HL-60 (cell line): ENCODE results near the gene LPAR4.

Experiments used
- DNase-seq, 2 experiments: peaks; one replicate each; pipeline ENCODE4 v3.0.0-alpha.2; 2010 to 2020; ENCODE audit warnings: low read depth in 1 of 2, low spot score in 1 of 2
- H3K27ac ChIP-seq: fragments of 250-450 bp; sonication (Bioruptor Pico); replicated peaks from 2 replicates; pipeline ENCODE4 v1.5.1; 2020; ENCODE audit warnings: mild to moderate bottlenecking, moderate library complexity
- H3K27me3 ChIP-seq: fragments of 250-450 bp; sonication (Bioruptor Pico); 2 replicates; pipeline ENCODE4 v1.5.1; 2021; ENCODE audit warnings: mild to moderate bottlenecking, moderate library complexity; ENCODE audit not compliant: insufficient read depth, poor library complexity, severe bottlenecking
- H3K4me3 ChIP-seq: replicated peaks from 2 replicates; pipeline ENCODE4 v1.5.1; 2011; ENCODE audit warnings: mild to moderate bottlenecking, control low read depth, low read length; ENCODE audit not compliant: insufficient read depth
- CTCF ChIP-seq: IDR thresholded peaks from one replicate; pipeline ENCODE4 v1.5.1; 2011; ENCODE audit warnings: low read length, control low read depth, inconsistent platforms; ENCODE audit not compliant: insufficient read depth
- GABPA ChIP-seq: IDR thresholded peaks from 2 replicates; pipeline ENCODE4 v1.6.1; 2012; ENCODE audit warnings: low read depth
- POLR2AphosphoS5 ChIP-seq: IDR thresholded peaks from 2 replicates; pipeline ENCODE4 v1.6.1; 2012; ENCODE audit warnings: low read depth
- REST ChIP-seq: IDR thresholded peaks from 2 replicates; pipeline ENCODE4 v1.6.1; 2012; ENCODE audit warnings: low read depth; ENCODE audit not compliant: insufficient replicate concordance
- SPI1 ChIP-seq: IDR thresholded peaks from 2 replicates; pipeline ENCODE4 v1.6.1; 2012; ENCODE audit warnings: low read depth, mild to moderate bottlenecking, borderline replicate concordance

Gene LPAR4

GRCh38 chrX:78753571-78753970, 6.1 kb downstream of the LPAR4 start:
- Histone ChIP-seq H3K27ac (no peak overlapping the region), H3K27me3 (no peaks in the 10 kb centered on the region), H3K4me3 (no peak overlapping the region)
- no peak for DNase-seq
- TF ChIP-seq GABPA (no peak), SPI1 (no peak), POLR2AphosphoS5 (no peak), CTCF (no peak)

- H3K4me3 ChIP-seq = no peak overlapping the region
- TF ChIP-seq CTCF (no peak), REST (no peak), POLR2AphosphoS5 (no peak), GABPA (no peak), SPI1 (no peak)
- H3K27ac ChIP-seq = no peak overlapping the region
Observed at GRCh38 chrX:78754917-78755316, 7.4 kb downstream of the LPAR4 start.

GRCh38 chrX:78759081-78759480, 11.6 kb downstream of the LPAR4 start:
- no peak for DNase-seq
- Histone ChIP-seq H3K27ac (no peak overlapping the region), H3K4me3 (no peak overlapping the region), H3K27me3 (no peaks in the 10 kb centered on the region)
- TF ChIP-seq SPI1 (no peak), REST (no peak), GABPA (no peak), CTCF (no peak), POLR2AphosphoS5 (no peak)

More at GRCh38 chrX:78754917-78755316, 7.4 kb downstream of the LPAR4 start:
- no peak for DNase-seq
- H3K27me3 ChIP-seq = no peaks in the 10 kb centered on the region

- H3K27ac ChIP-seq = no peak overlapping the region
- no peaks in the 10 kb centered on the region for H3K27me3 ChIP-seq
- no peak for DNase-seq
- TF ChIP-seq CTCF = no peak
- H3K4me3 ChIP-seq = no peak overlapping the region
Observed at GRCh38 chrX:78769101-78769755, 21.7 kb downstream of the LPAR4 start.
